SHP77 treated with DMSO at 0.1 percent for 48 hours (cell line): ENCODE measurements around the gene SNAI3.

Source experiments
- DNase-seq: peaks from one replicate; lab custom pipeline; 2025; lab: John Stamatoyannopoulos, UW

Gene SNAI3

GRCh38 chr16:88705801-88706228, 19.5 kb upstream of the SNAI3 start:
- no peak for DNase-seq

- no peak for DNase-seq
Measured at GRCh38 chr16:88705076-88705684, 18.9 kb upstream of the SNAI3 start.

- DNase-seq, result no peak
Measured at GRCh38 chr16:88703486-88704309, 17.4 kb upstream of the SNAI3 start.

GRCh38 chr16:88702371-88703210, 16.3 kb upstream of the SNAI3 start:
- no peak for DNase-seq

DNA sequence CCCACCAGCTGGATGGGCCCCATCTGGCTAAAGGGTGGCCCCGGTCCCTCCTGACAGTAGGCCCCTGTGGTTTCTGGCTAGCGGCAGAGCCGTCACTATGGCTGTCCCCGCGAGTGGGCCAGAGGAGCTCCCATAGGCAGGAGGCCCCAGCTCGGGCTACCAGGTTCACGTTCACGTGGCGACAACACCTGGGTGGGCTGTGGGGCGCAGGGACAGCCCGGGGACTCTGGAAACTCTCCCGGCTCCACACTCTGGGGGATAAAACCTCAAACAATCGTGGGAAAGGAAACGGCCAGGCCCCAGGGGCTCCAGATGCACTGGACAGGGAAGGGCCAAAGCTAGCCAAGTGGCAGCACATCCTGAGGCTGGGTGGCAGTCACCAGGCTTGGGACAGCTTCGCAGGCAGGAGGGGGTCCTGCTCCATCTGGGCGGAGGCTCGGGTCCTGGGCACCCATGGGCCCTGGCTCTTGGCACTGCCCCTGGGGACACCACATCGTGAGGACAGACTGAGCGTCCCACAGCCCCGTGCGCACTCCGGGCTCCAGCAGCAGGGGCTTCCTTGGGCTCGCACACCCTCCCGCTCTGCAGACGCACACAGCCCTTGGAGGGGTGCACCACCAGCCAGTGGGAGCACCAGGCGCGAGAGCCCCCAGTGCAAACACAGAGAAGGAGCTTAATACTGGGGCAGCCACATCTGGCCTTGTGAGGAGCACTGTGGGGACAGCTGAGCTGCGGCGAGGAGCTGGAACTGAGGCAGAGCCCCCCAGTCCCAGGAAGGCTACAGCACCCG, 15.5 kb upstream of the SNAI3 start:
- DNase-seq, result no peak

DNA sequence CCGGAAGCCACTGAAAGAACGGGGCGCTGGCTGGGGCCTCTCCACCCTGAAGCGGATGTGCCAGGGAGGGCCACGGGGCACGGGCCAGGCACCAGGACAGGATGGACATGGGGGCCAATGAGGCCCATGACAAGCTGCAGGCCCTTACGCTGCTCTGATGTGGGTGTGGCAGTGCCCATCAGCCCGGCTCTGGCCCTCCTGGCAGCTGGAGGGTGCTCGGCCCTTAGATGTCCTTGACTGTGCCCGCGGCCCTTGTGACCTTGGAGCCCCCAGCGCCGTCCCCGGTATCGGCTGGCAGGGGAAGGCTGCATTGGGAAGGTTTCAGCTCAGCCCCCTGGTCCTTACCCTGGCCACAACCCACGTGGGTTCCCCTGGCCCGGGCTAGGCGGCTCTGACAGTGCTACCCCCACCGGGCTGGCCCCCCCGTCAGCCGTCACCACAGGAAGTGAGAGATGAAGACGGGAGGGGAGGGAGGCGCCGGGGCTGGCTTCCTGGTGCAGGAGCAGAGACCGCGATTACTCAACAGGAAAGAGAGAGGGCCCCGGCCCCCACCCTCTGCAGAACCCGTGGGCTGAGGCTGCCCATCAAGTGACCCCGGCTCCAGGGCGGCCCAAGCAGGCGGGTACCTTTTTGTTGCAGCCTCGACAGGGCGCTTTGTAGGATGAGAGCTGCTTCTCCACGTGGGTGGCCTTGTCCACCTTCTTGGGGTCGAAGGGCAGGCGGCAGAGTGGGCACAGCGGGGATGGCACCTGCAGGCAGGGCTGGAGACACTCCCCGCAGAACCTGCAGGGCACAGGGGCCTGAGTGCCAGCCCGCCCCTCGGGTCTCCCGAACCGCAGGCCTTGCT, 14.6 kb upstream of the SNAI3 start:
- no peak for DNase-seq

DNA sequence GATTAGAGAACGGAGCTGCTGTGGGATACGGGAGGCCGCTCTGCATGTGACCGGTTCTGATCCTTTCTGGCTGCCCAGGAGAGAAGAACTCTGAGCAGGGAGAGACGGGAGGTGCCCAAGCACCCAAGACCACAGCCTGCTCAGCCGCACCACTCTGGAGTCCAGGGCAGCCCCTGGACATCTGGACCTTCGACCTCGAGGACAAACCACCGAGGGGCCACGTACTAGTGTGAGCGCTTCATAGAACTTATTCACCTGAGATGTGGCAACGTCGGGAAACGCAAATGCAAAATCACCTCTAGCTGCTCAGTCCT, 14.0 kb upstream of the SNAI3 start:
- DNase-seq, result no peak

- no peak for DNase-seq
Measured at GRCh38 chr16:88699180-88699579, 12.9 kb upstream of the SNAI3 start.

DNA sequence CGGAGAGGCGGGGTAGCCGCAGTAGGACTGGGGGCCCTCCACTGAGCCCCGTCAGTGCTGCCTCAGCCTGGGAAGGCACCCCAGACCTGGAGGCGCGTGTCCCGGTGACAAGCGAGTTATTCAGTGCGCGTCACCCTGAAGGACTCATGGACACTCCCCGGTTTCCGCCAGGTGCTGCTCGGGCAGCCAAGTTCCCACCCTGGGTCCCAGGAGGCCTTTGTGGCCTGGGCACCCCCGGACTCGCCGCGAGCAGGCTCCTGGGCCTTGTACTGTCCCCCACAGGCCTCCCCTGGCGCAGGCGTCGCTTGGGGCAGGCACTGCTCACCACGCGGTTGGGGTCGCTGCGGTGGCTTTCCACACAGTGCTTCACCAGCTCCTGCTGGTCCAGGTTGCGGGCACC, 12.3 kb upstream of the SNAI3 start:
- DNase-seq, result no peak

GRCh38 chr16:88697831-88698615, 11.7 kb upstream of the SNAI3 start:
- no peak for DNase-seq

- no peak for DNase-seq
Measured at GRCh38 chr16:88697116-88697830, 11.0 kb upstream of the SNAI3 start.

GRCh38 chr16:88696441-88696840, 10.1 kb upstream of the SNAI3 start:
- DNase-seq, result no peak

DNA sequence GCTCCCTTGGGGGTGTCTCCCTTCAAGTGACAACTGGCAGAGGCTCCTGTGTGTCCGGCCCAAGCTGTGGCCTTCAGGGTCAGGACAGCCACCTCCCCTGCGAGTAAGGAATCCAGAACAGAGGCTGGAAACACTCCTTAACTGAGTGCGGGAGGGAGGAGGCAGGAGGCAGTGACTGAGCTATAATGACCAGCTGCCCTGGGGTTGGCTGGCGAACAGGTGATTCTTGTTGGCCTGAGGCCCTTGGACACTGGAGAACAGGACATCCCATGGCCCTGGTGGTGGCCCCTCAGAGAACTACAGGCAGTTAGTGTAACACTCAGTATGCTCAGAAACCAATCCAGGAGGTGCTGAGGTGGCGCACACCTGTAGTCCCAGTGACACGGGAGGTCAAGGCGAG, 9.4 kb upstream of the SNAI3 start:
- no peak for DNase-seq

- no peak for DNase-seq
Measured at GRCh38 chr16:88695218-88695617, 8.9 kb upstream of the SNAI3 start.

- DNase-seq, result no peak
Measured at GRCh38 chr16:88694221-88695087, 8.1 kb upstream of the SNAI3 start.

- no peak for DNase-seq
Measured at GRCh38 chr16:88693420-88694177, 7.3 kb upstream of the SNAI3 start.

DNA sequence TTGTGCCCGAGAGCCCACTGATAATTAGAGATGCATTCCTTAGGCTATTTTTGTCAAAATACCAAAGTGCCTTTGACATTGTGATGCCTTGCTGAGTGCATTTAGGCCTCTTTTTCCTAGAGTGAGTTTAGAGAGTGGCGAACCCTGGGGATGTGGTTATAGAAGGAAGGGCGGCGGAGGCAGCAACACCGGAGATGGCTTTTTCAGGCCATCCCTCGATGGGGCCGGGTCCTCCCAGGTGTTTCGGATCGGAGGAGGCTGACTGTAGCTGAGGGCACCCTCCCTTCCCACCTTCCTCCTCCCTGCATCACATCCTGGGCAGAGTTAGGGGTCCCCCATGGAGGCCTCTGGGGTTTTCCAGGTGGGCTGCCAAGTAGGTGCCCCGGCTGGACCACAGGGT, 6.6 kb upstream of the SNAI3 start:
- no peak for DNase-seq
